Measurements from ENCODE around the gene TMEM63C. TPM values are rescaled to one million over a fixed set of nuclear protein-coding genes. Genes with fewer than 3 reads are reported as not detected.

The TMEM63C gene
- total and polyA plus RNA-seq, 2 donors (not counting 3 experiments of a cell fraction or from before 2014, with no cell fraction given): not detected

- Histone ChIP-seq H3K9ac (replicated peaks; ENCODE audit: extremely low read depth, insufficient read depth, low read length) (no peak overlapping the region), H3K4me2 (ENCODE audit: insufficient read depth, low read length) (no peak overlapping the region), H3K9me3 (replicated peaks; ENCODE audit: control insufficient read depth, insufficient read depth, low read length) (no peaks in the 10 kb centered on the region), H2AFZ (ENCODE audit: low read depth, low read length) (no peak overlapping the region), H3K27me3 (ENCODE audit: control insufficient read depth in 2 of 2, insufficient read depth in 2 of 2, low read length in 2 of 2) (peaks cover 11 to 15% of the 10 kb centered on the region in 2 experiments), H4K20me1 (replicated peaks; ENCODE audit: control insufficient read depth, extremely low read depth, insufficient read depth, low read length) (no peaks in the 10 kb centered on the region), H3K79me2 (ENCODE audit: control insufficient read depth, insufficient read depth, low read length) (no peaks in the 10 kb centered on the region), H3K4me1 (ENCODE audit: control insufficient read depth, extremely low read depth, insufficient read depth, low read length) (no peaks in the 10 kb centered on the region), H3K9me1 (replicated peaks; ENCODE audit: control insufficient read depth, extremely low read depth, insufficient read depth, low read length) (no peaks in the 10 kb centered on the region), H3K27ac (ENCODE audit: insufficient read depth, low read depth, low read length) (no peak overlapping the region), H3K4me3 (replicated peaks in 1 of 3; ENCODE audit: insufficient read depth in 1 of 3, low read depth in 1 of 3, low read length in 3 of 3) (no peak overlapping the region), H3K36me3 (ENCODE audit: control insufficient read depth in 2 of 2, extremely low read depth in 1 of 2, insufficient read depth in 2 of 2, low read length in 2 of 2) (peaks cover 4 to 7% of the 10 kb centered on the region in 2 experiments)
- TF ChIP-seq POLR2A (IDR thresholded peaks at IDR 0.05; ENCODE audit: low read depth, low read length): no peak
- TF ChIP-seq POLR2AphosphoS5 (IDR thresholded peaks at IDR 0.05; ENCODE audit: insufficient read depth, low read depth, low read length): no peak
- TF ChIP-seq EZH2 (IDR thresholded peaks at IDR 0.05; ENCODE audit: borderline replicate concordance, low read depth, low read length, severe bottlenecking): no peak
- no peak for TF ChIP-seq MAX (IDR thresholded peaks at IDR 0.05; ENCODE audit: insufficient read depth, insufficient read length)
- TF ChIP-seq CTCF (IDR thresholded peaks at IDR 0.05; ENCODE audit: extremely low read depth in 1 of 2, insufficient read depth in 1 of 2, low read depth in 1 of 2, low read length in 2 of 2): no peak
- TF ChIP-seq GATA2 (IDR thresholded peaks at IDR 0.05; ENCODE audit: insufficient read depth, insufficient read length, low read depth, low read length): no peak
- no peak for TF ChIP-seq MYC (IDR thresholded peaks at IDR 0.05; ENCODE audit: low read depth, low read length)
- no peak for TF ChIP-seq FOS (IDR thresholded peaks at IDR 0.05; ENCODE audit: borderline replicate concordance, insufficient read depth, low read length)
- TF ChIP-seq JUN (IDR thresholded peaks at IDR 0.05; ENCODE audit: borderline replicate concordance, insufficient read depth, insufficient read length, low read depth): no peak
- ChIA-PET CTCF (no interaction called here), POLR2A (no interaction called here)
- dilution Hi-C loops (cut with MboI; ENCODE audit: extremely low pct_ligation_motif_present, low sequenced_read_pairs) (no loop called here), intact Hi-C loops (cut with micrococcal nuclease) (no loop called here)
- FAIRE-seq (no peak), DNase-seq (ENCODE audit: low read depth, low spot score) (no peak)
- TSS peak; percentile 31 for BruUV-seq (replicated peaks)
Observed at GRCh38 chr14:77275041-77275580, 93.5 kb downstream of the TMEM63C start.
